OCI-M2 (cell line): ENCODE results near the gene BCAS3.

Experiments
- DNase-seq: peaks from one replicate; lab custom pipeline; 2025; ENCODE audit not compliant: unreplicated experiment; lab: John Stamatoyannopoulos, UW

Gene BCAS3

GRCh38 chr17:61326330-61326729, 648.7 kb downstream of the BCAS3 start:
- DNase-seq = no peak

- DNase-seq = no peak
Measured at GRCh38 chr17:61328351-61328750, 650.7 kb downstream of the BCAS3 start.

- DNase-seq = no peak
Measured at GRCh38 chr17:61330174-61331150, 652.8 kb downstream of the BCAS3 start.

GRCh38 chr17:61331178-61331577, 653.5 kb downstream of the BCAS3 start:
- no peak for DNase-seq

- DNase-seq = no peak
Measured at GRCh38 chr17:61331886-61332285, 654.2 kb downstream of the BCAS3 start.

GRCh38 chr17:61333136-61333535, 655.5 kb downstream of the BCAS3 start:
- no peak for DNase-seq

- no peak for DNase-seq
Measured at GRCh38 chr17:61334673-61335072, 657.0 kb downstream of the BCAS3 start.

- no peak for DNase-seq
Measured at GRCh38 chr17:61335105-61335844, 657.6 kb downstream of the BCAS3 start.

- DNase-seq = no peak
Measured at GRCh38 chr17:61335845-61336655, 658.4 kb downstream of the BCAS3 start.

GRCh38 chr17:61337290-61337689, 659.6 kb downstream of the BCAS3 start:
- no peak for DNase-seq

- no peak for DNase-seq
Measured at GRCh38 chr17:61338000-61338798, 660.5 kb downstream of the BCAS3 start.

- no peak for DNase-seq
Measured at GRCh38 chr17:61338874-61339478, 661.3 kb downstream of the BCAS3 start.

GRCh38 chr17:61340431-61341209, 663.0 kb downstream of the BCAS3 start:
- DNase-seq = no peak

GRCh38 chr17:61343576-61343975, 665.9 kb downstream of the BCAS3 start:
- no peak for DNase-seq

GRCh38 chr17:61345061-61345460, 667.4 kb downstream of the BCAS3 start:
- no peak for DNase-seq

- no peak for DNase-seq
Measured at GRCh38 chr17:61345825-61346666, 668.4 kb downstream of the BCAS3 start.

- no peak for DNase-seq
Measured at GRCh38 chr17:61349350-61349749, 671.7 kb downstream of the BCAS3 start.

GRCh38 chr17:61351745-61352407, 674.2 kb downstream of the BCAS3 start:
- DNase-seq = no peak
